ENCODE data around the gene MRPL57.

DNA sequence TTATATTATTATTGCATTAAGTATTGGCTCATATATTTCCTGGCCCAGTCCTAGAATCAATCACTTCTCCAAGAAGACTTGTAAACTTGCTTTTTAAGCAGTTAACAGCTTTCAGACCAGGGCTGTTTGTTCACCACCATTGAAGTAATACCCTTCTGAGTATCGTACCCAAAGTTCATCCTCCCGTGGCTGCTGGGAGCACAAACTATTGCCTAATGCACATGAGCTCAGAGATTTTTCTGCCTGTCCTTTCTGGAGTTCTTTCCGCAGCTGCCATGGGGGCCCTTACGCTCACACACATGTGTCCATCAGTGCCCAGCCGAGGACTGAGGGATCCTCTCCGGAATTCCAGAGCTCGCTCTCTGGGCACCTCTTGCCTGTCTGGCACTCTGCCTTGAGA is 51.5 kb downstream of the MRPL57 start:
- TF ChIP-seq, protein P1, sequence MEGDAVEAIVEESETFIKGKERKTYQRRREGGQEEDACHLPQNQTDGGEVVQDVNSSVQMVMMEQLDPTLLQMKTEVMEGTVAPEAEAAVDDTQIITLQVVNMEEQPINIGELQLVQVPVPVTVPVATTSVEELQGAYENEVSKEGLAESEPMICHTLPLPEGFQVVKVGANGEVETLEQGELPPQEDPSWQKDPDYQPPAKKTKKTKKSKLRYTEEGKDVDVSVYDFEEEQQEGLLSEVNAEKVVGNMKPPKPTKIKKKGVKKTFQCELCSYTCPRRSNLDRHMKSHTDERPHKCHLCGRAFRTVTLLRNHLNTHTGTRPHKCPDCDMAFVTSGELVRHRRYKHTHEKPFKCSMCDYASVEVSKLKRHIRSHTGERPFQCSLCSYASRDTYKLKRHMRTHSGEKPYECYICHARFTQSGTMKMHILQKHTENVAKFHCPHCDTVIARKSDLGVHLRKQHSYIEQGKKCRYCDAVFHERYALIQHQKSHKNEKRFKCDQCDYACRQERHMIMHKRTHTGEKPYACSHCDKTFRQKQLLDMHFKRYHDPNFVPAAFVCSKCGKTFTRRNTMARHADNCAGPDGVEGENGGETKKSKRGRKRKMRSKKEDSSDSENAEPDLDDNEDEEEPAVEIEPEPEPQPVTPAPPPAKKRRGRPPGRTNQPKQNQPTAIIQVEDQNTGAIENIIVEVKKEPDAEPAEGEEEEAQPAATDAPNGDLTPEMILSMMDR (IDR thresholded peaks at IDR 0.05): no peak
- TF ChIP-seq POLR2A (IDR thresholded peaks at IDR 0.05) (no peak), POLR2AphosphoS5 (IDR thresholded peaks at IDR 0.05; ENCODE audit: insufficient read depth in 1 of 2, low read depth in 1 of 2) (no peak)

Measured in vagina (tissue), 2 donors.